B cell (primary cell): ENCODE measurements around the gene ADCY7. TPM values are rescaled to one million over a fixed set of nuclear protein-coding genes. Genes with fewer than 3 reads are reported as not detected.

Experiments used
- ATAC-seq: fragments of 200-7000 bp; cut with Tn5 transposase; one replicate; pipeline ENCODE4 v1.10.0; 2021; ENCODE audit warnings: low read depth, mild to moderate bottlenecking, moderate number of reproducible peaks, moderate library complexity
- CTCF ChIA-PET: fragments of 350-600 bp; sonication (Branson Sonifier 250); formaldehyde crosslinking; loops from one replicate; lab custom pipeline; 2021; ENCODE audit warnings: antibody characterized with exemption, inconsistent platforms; lab: Charles Lee
- POLR2A ChIA-PET: fragments of 350-600 bp; sonication (Branson Sonifier 250); formaldehyde crosslinking; loops from one replicate; lab custom pipeline; 2021; ENCODE audit warnings: antibody characterized with exemption; lab: Charles Lee
- DNase-seq: peaks from one replicate; pipeline ENCODE4 v3.0.0; 2013
- H2AFZ ChIP-seq: 2 replicates; pipeline ENCODE4 v1.6.1; 2012; ENCODE audit warnings: mild to moderate bottlenecking, low read depth, low read length; ENCODE audit not compliant: insufficient read depth, poor library complexity, severe bottlenecking
- H3K27ac ChIP-seq, 2 donors: 1 replicate in 1 of 2; 2 replicates in 1 of 2; pipeline ENCODE4 v1.5.1; 2012 to 2013; ENCODE audit warnings: low read length in 2 of 2, mild to moderate bottlenecking in 2 of 2, moderate library complexity in 1 of 2
- H3K27me3 ChIP-seq, 4 experiments: fragments of 200-600 bp in 1 of 4; sonication (generic) in 1 of 4; replicated peaks in 1 of 4; 1 replicate in 2 of 4; 2 replicates in 2 of 4; pipeline versions ENCODE4 v1.6.1 to v1.7.0; 2013 to 2016; ENCODE audit warnings: low read length in 3 of 4, mild to moderate bottlenecking in 2 of 4, mixed read lengths in 1 of 4, moderate library complexity in 1 of 4; ENCODE audit not compliant: insufficient read depth in 4 of 4, control insufficient read depth in 3 of 4; ENCODE audit errors: control extremely low read depth in 1 of 4
- H3K36me3 ChIP-seq, 2 experiments: replicated peaks in 1 of 2; 1 replicate in 1 of 2; 2 replicates in 1 of 2; pipeline versions ENCODE4 v1.6.1 to v1.7.1; 2013; ENCODE audit warnings: low read length in 1 of 2; ENCODE audit not compliant: insufficient read depth in 2 of 2, control insufficient read depth in 1 of 2; ENCODE audit errors: control extremely low read depth in 1 of 2, extremely low read depth in 1 of 2
- H3K4me1 ChIP-seq, 2 donors: fragments of 200-600 bp in 1 of 2; sonication (generic) in 1 of 2; 1 replicate in 1 of 2; 2 replicates in 1 of 2; pipeline versions ENCODE4 v1.5.1 to v1.6.1; 2013 to 2017; ENCODE audit warnings: low read length in 2 of 2; ENCODE audit not compliant: control insufficient read depth in 2 of 2, insufficient read depth in 2 of 2
- H3K4me2 ChIP-seq: replicated peaks from 2 replicates; pipeline ENCODE3; 2012; ENCODE audit warnings: mild to moderate bottlenecking, low read depth, low read length; ENCODE audit not compliant: poor library complexity, severe bottlenecking
- H3K4me3 ChIP-seq, 5 experiments: fragments of 200-600 bp in 1 of 5; sonication (generic) in 1 of 5; 1 replicate in 3 of 5; 2 replicates in 2 of 5; pipeline versions ENCODE4 v1.5.1 to v1.7.0; 2011 to 2016; ENCODE audit warnings: low read length in 4 of 5, mild to moderate bottlenecking in 4 of 5, low read depth in 2 of 5, control low read depth in 1 of 5, moderate library complexity in 1 of 5; ENCODE audit not compliant: insufficient read depth in 1 of 5; ENCODE audit errors: control extremely low read depth in 1 of 5, extremely low read depth in 1 of 5
- H3K79me2 ChIP-seq: fragments of 200-600 bp; sonication (generic); one replicate; pipeline ENCODE4 v1.6.0; 2016; ENCODE audit warnings: low read length; ENCODE audit not compliant: control insufficient read depth, insufficient read depth
- H3K9ac ChIP-seq: fragments of 200-600 bp; sonication (generic); 2 replicates; pipeline ENCODE4 v1.6.1; 2017; ENCODE audit warnings: mild to moderate bottlenecking, low read length, moderate library complexity
- H3K9me3 ChIP-seq, 3 donors: one replicate each; pipeline versions ENCODE4 v1.6.1 to v1.7.1; 2013; ENCODE audit warnings: low read length in 2 of 3; ENCODE audit not compliant: control insufficient read depth in 2 of 3, insufficient read depth in 1 of 3; ENCODE audit errors: control extremely low read depth in 1 of 3
- H4K20me1 ChIP-seq: 2 replicates; pipeline ENCODE4 v1.6.0; 2012; ENCODE audit warnings: mild to moderate bottlenecking, low read length; ENCODE audit not compliant: insufficient read depth, control insufficient read depth, poor library complexity, severe bottlenecking
- H3K27ac Mint-ChIP-seq: one replicate; pipeline ENCODE4 v1.8.0; 2021; ENCODE audit warnings: mixed read lengths
- H3K27me3 Mint-ChIP-seq: one replicate; pipeline ENCODE4 v1.8.0; 2021; ENCODE audit warnings: mixed read lengths
- H3K4me1 Mint-ChIP-seq: one replicate; pipeline ENCODE4 v1.8.0; 2021; ENCODE audit warnings: mixed read lengths
- H3K4me3 Mint-ChIP-seq: one replicate; pipeline ENCODE4 v1.8.0; 2021; ENCODE audit warnings: mixed read lengths
- H3K9me3 Mint-ChIP-seq: one replicate; pipeline ENCODE4 v1.8.0; 2022; ENCODE audit warnings: mixed read lengths; ENCODE audit not compliant: insufficient read depth
- EZH2 ChIP-seq: IDR thresholded peaks from 2 replicates; pipeline ENCODE4 v1.6.1; 2012; ENCODE audit warnings: borderline replicate concordance, low read depth, mild to moderate bottlenecking, moderate library complexity, low read length; ENCODE audit not compliant: insufficient read depth, poor library complexity, severe bottlenecking
- WGBS: methylation state at CpG from one replicate; pipeline ENCODE4 v1.1.5; 2013; ENCODE audit warnings: missing lambda C conversion rate; ENCODE audit not compliant: insufficient coverage; 5-methylcytosine and 5-hydroxymethylcytosine counted together
- intact Hi-C: fragments of 100-400 bp; cut with micrococcal nuclease; formaldehyde crosslinking; loops from one replicate; pipeline ENCODE4 v1.10.0; 2022
- polyA plus RNA-seq: library from polyadenylated mRNA; depleted of rRNA; stranded (reverse); fragments of >200 nt; gene quantifications from 2 replicates; pipeline ENCODE4 v1.2.3, GENCODE V29; 2012
- total RNA-seq, 2 donors: library from RNA; stranded (reverse); fragments of 120-200 nt in 1 of 2; gene quantifications; 1 replicate in 1 of 2; 2 replicates in 1 of 2; pipeline versions ENCODE4 v1.2.3 to v1.2.4, GENCODE V29; 2013 to 2022
- TF ChIP-seq, protein P1 (sequence below): fragments of 200-600 bp; IDR thresholded peaks from one replicate; pipeline ENCODE4 v1.8.0; 2022; ENCODE audit warnings: antibody characterized with exemption, mild to moderate bottlenecking

The ADCY7 gene
- total and polyA plus RNA-seq, 2 donors (not counting 1 experiment from before 2014, with no cell fraction given): 78.4 to 207 TPM

DNA sequence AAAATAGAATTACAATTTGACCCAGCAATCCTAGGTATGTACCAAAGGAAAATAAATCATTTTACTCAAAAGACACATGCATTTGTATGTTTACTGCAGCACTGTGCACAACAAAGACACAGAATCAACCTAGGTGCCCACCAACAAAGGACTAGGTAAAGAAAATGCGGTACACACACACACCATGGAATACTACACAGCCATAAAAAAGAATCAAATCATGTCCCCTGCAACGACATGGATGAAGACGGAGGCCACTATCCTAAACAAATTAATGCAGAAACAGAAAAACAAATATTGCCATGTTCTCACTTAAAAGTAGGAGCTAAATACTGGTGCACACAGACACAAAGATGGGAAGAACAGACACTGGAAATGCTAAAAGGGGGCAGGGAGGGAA is 66.2 kb downstream of the ADCY7 start:
- Histone ChIP-seq H3K9me3 (peaks cover 0 to 1% (median 0%) of the 10 kb centered on the region in 3 donors), H3K4me2 (no peak overlapping the region), H4K20me1 (no peaks in the 10 kb centered on the region), H3K79me2 (peaks cover 40% of the 10 kb centered on the region), H3K4me3 (no peak overlapping the region), H3K4me1 (peaks cover 0 to 62% of the 10 kb centered on the region in 2 donors), H3K27ac (peak overlapping the region; percentile 9 to 73), H3K36me3 (peaks cover 23 to 34% of the 10 kb centered on the region in 2 experiments), H3K9ac (no peak overlapping the region), H2AFZ (no peak overlapping the region), H3K27me3 (no peaks in the 10 kb centered on the region)
- H3K27ac Mint-ChIP-seq: peak overlapping the region; percentile 80
- ChIA-PET POLR2A (no interaction called here), CTCF (interaction anchor here (1.1 to 14.6 kb wide), 2 partner anchors 9 to 20 kb away, joined by 4 to 329 read pairs; no protein-coding TSS in a partner anchor)
- peaks cover 68% of the 10 kb centered on the region for H3K4me1 Mint-ChIP-seq
- ATAC-seq: no peak
- peak overlapping the region; percentile 23 for H3K4me3 Mint-ChIP-seq
- 96% methylated on average over 3 of the region's 3 CpGs for WGBS
- intact Hi-C loops: no loop called here
- no peak for DNase-seq
- peaks cover 3% of the 10 kb centered on the region for H3K9me3 Mint-ChIP-seq
- H3K27me3 Mint-ChIP-seq: no peaks in the 10 kb centered on the region
- no peak for TF ChIP-seq EZH2
- TF ChIP-seq, protein P1, sequence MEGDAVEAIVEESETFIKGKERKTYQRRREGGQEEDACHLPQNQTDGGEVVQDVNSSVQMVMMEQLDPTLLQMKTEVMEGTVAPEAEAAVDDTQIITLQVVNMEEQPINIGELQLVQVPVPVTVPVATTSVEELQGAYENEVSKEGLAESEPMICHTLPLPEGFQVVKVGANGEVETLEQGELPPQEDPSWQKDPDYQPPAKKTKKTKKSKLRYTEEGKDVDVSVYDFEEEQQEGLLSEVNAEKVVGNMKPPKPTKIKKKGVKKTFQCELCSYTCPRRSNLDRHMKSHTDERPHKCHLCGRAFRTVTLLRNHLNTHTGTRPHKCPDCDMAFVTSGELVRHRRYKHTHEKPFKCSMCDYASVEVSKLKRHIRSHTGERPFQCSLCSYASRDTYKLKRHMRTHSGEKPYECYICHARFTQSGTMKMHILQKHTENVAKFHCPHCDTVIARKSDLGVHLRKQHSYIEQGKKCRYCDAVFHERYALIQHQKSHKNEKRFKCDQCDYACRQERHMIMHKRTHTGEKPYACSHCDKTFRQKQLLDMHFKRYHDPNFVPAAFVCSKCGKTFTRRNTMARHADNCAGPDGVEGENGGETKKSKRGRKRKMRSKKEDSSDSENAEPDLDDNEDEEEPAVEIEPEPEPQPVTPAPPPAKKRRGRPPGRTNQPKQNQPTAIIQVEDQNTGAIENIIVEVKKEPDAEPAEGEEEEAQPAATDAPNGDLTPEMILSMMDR: no peak

DNA sequence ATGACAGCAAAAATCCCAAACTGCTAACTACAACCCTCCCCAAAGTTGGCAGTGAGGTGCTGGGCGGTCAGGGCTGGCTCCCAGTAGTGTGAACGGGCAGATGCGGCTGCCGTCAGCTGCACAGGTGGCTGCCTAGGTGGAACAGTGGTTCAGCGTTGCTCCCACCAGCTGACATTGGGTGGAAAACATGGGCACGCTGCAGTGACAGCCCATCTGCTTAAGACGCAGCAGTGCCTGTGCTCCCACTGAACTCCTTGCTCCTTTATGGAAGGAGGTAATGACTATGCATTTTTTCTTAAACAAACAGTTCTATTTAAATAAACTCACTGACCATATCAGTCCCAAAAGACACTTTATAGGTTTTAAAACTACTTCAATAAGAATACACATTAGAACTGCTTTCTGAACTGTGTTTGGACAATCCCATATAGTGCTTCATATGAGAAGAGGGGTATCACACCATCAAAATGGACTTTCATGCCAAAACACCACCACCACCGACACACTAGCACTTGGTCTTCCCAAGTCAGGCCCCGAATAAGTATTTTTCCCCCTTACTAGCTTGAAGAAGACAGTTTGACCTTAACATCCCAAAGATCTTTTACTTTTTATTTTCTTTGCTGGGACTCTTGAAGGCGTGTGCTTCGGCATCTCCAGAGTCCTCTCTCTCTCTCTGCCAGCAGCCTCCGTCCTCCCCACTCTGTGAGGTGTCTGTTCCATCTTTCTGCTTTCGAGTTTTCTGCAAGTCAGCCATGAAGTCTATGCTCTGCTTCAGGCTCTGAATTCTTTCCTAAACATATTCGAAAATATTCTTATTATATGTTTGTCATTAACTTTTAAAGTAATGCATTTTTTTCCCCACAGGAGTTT is 68.0 kb downstream of the ADCY7 start:
- peak overlapping the region; percentile 96 for H3K27ac Mint-ChIP-seq
- peaks cover 72% of the 10 kb centered on the region for H3K4me1 Mint-ChIP-seq
- Histone ChIP-seq H3K4me3 (no peak overlapping the region), H3K79me2 (peaks cover 29% of the 10 kb centered on the region), H3K27ac (peak overlapping the region; percentile 73 to 90), H3K4me1 (peaks cover 0 to 72% of the 10 kb centered on the region in 2 donors), H3K9me3 (peaks cover 0 to 1% (median 0%) of the 10 kb centered on the region in 3 donors), H3K4me2 (peak overlapping the region; percentile 37), H3K27me3 (no peaks in the 10 kb centered on the region), H2AFZ (no peak overlapping the region), H3K36me3 (peaks cover 23 to 46% of the 10 kb centered on the region in 2 experiments), H3K9ac (no peak overlapping the region), H4K20me1 (no peaks in the 10 kb centered on the region)
- peak; percentile 23 for ATAC-seq
- DNase-seq: no peak
- intact Hi-C loops: loop anchor here (2.0 kb wide), 1 partner anchor 58 kb away; no protein-coding TSS in a partner anchor
- H3K4me3 Mint-ChIP-seq: peak overlapping the region; percentile 35
- no peaks in the 10 kb centered on the region for H3K27me3 Mint-ChIP-seq
- TF ChIP-seq, protein P1: no peak
- TF ChIP-seq EZH2: no peak
- peaks cover 3% of the 10 kb centered on the region for H3K9me3 Mint-ChIP-seq
- CTCF ChIA-PET: interaction anchor here (14.6 kb wide), 1 partner anchor 18 kb away, joined by 329 read pairs; no protein-coding TSS in a partner anchor
- 85% methylated on average over 9 of the region's 14 CpGs for WGBS
- POLR2A ChIA-PET: interaction anchor here (0.6 kb wide), 1 partner anchor 45 kb away, joined by 3 read pairs; no protein-coding TSS in a partner anchor
